Measurements from ENCODE around the gene WDR90. TPM values are rescaled to one million over a fixed set of nuclear protein-coding genes. Genes with fewer than 3 reads are reported as not detected.

WDR90 gene
- total and polyA plus RNA-seq, 2 of the 13 experiments (the other 11 are each of a cell fraction or from before 2014, with no cell fraction given) = 14.9 to 28.9 TPM

GRCh38 chr16:636206-637080 lies 12.7 kb upstream of the WDR90 start, which contains the start of gene METTL26 (continued):
- TF ChIP-seq, protein P1, sequence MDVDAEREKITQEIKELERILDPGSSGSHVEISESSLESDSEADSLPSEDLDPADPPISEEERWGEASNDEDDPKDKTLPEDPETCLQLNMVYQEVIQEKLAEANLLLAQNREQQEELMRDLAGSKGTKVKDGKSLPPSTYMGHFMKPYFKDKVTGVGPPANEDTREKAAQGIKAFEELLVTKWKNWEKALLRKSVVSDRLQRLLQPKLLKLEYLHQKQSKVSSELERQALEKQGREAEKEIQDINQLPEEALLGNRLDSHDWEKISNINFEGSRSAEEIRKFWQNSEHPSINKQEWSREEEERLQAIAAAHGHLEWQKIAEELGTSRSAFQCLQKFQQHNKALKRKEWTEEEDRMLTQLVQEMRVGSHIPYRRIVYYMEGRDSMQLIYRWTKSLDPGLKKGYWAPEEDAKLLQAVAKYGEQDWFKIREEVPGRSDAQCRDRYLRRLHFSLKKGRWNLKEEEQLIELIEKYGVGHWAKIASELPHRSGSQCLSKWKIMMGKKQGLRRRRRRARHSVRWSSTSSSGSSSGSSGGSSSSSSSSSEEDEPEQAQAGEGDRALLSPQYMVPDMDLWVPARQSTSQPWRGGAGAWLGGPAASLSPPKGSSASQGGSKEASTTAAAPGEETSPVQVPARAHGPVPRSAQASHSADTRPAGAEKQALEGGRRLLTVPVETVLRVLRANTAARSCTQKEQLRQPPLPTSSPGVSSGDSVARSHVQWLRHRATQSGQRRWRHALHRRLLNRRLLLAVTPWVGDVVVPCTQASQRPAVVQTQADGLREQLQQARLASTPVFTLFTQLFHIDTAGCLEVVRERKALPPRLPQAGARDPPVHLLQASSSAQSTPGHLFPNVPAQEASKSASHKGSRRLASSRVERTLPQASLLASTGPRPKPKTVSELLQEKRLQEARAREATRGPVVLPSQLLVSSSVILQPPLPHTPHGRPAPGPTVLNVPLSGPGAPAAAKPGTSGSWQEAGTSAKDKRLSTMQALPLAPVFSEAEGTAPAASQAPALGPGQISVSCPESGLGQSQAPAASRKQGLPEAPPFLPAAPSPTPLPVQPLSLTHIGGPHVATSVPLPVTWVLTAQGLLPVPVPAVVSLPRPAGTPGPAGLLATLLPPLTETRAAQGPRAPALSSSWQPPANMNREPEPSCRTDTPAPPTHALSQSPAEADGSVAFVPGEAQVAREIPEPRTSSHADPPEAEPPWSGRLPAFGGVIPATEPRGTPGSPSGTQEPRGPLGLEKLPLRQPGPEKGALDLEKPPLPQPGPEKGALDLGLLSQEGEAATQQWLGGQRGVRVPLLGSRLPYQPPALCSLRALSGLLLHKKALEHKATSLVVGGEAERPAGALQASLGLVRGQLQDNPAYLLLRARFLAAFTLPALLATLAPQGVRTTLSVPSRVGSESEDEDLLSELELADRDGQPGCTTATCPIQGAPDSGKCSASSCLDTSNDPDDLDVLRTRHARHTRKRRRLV (CRISPR knock-in tag; IDR thresholded peaks at IDR 0.05) = peak; percentile 82
- no peak for TF ChIP-seq ZNF17 (CRISPR knock-in tag; IDR thresholded peaks at IDR 0.05)
- TF ChIP-seq SRF (IDR thresholded peaks at IDR 0.05; ENCODE audit: low read depth, low read length) = no peak
- no peak for TF ChIP-seq ZNF180 (CRISPR knock-in tag; IDR thresholded peaks at IDR 0.05; ENCODE audit: borderline replicate concordance, low read depth)
- no peak; the same call in 1 of the 2 replicates for TF ChIP-seq ZNF546 (CRISPR knock-in tag; conservative IDR thresholded peaks at IDR 0.05)
- no peak for TF ChIP-seq ZSCAN9 (CRISPR knock-in tag; IDR thresholded peaks at IDR 0.05; ENCODE audit: borderline replicate concordance)
- peak; percentile 65; the same call in 1 of the 2 replicates for TF ChIP-seq ZNF329 (CRISPR knock-in tag; IDR thresholded peaks at IDR 0.05; ENCODE audit: low read depth)
- no peak for TF ChIP-seq EHMT2 (IDR thresholded peaks at IDR 0.05; ENCODE audit: borderline replicate concordance, low read depth, low read length)
- TF ChIP-seq ZNF678 (CRISPR knock-in tag; IDR thresholded peaks at IDR 0.05) = no peak; the same call in 1 of the 2 replicates
- TF ChIP-seq EZH2 (conservative IDR thresholded peaks at IDR 0.05; ENCODE audit: low read depth, low read length) = no peak
- no peak for TF ChIP-seq SP140L (CRISPR knock-in tag; IDR thresholded peaks at IDR 0.05; ENCODE audit: borderline replicate concordance)
- TF ChIP-seq ZNF816 (CRISPR knock-in tag; IDR thresholded peaks at IDR 0.05; ENCODE audit: borderline replicate concordance) = 0 out of 2 replicates have a peak, but pooled peaks have one; percentile 78
- no peak for TF ChIP-seq AHDC1 (CRISPR knock-in tag; IDR thresholded peaks at IDR 0.05; ENCODE audit: borderline replicate concordance)
- TF ChIP-seq SOX13 (IDR thresholded peaks at IDR 0.05) = no peak
- no peak for TF ChIP-seq SOX13 (CRISPR knock-in tag; conservative IDR thresholded peaks at IDR 0.05 in 1 of 2, IDR thresholded peaks at IDR 0.05 in 1 of 2)
- TF ChIP-seq, protein P2, sequence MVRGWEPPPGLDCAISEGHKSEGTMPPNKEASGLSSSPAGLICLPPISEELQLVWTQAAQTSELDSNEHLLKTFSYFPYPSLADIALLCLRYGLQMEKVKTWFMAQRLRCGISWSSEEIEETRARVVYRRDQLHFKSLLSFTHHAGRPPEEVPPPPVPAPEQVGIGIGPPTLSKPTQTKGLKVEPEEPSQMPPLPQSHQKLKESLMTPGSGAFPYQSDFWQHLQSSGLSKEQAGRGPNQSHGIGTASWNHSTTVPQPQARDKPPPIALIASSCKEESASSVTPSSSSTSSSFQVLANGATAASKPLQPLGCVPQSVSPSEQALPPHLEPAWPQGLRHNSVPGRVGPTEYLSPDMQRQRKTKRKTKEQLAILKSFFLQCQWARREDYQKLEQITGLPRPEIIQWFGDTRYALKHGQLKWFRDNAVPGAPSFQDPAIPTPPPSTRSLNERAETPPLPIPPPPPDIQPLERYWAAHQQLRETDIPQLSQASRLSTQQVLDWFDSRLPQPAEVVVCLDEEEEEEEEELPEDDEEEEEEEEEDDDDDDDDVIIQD (CRISPR knock-in tag; IDR thresholded peaks at IDR 0.05; ENCODE audit: low read depth) = no peak
